OCI-LY3 (cell line): ENCODE measurements around the gene SSPN.

Experiments
- H2AFZ ChIP-seq: fragments of 200-600, 300-600 bp; shearing (Covaris generic); 2 replicates; pipeline ENCODE4 v1.6.0; 2014; ENCODE audit warnings: antibody characterized with exemption, low read depth, low read length
- H3K27ac ChIP-seq: fragments of 200-600, 300-600 bp; sonication (generic); 2 replicates; pipeline ENCODE4 v1.5.1; 2014; ENCODE audit warnings: mild to moderate bottlenecking, low read length, moderate library complexity, mixed read lengths
- H3K27me3 ChIP-seq: fragments of 200-600, 300-600 bp; sonication (generic); 2 replicates; pipeline ENCODE4 v1.6.1; 2014; ENCODE audit warnings: low read depth, low read length, mixed read lengths
- H3K36me3 ChIP-seq: fragments of 200-600, 300-600 bp; sonication (generic); replicated peaks from 2 replicates; pipeline ENCODE3; 2014; ENCODE audit warnings: low read depth, low read length, mixed read lengths
- H3K4me1 ChIP-seq: fragments of 300-600, 200-600 bp; sonication (generic); 2 replicates; pipeline ENCODE4 v1.6.1; 2014; ENCODE audit warnings: low read length, mixed read lengths
- H3K4me2 ChIP-seq: fragments of 200-600, 300-600 bp; sonication (generic); 2 replicates; pipeline ENCODE4 v1.6.1; 2014; ENCODE audit warnings: low read length, mixed read lengths
- H3K4me3 ChIP-seq: fragments of 300-600, 200-600 bp; sonication (generic); 2 replicates; pipeline ENCODE4 v1.5.1; 2014; ENCODE audit warnings: antibody characterized with exemption, mild to moderate bottlenecking, low read length, moderate library complexity
- H3K79me2 ChIP-seq: fragments of 300-600, 200-600 bp; shearing (Covaris generic); 2 replicates; pipeline ENCODE4 v1.6.1; 2014; ENCODE audit warnings: mild to moderate bottlenecking, low read length, mixed read lengths
- H3K9ac ChIP-seq: fragments of 300-600, 200-600 bp; shearing (Covaris generic); 2 replicates; pipeline ENCODE4 v1.6.0; 2014; ENCODE audit warnings: mild to moderate bottlenecking, low read length, moderate library complexity
- H3K9me3 ChIP-seq: fragments of 200-600, 300-600 bp; shearing (Covaris generic); 2 replicates; pipeline ENCODE4 v1.6.1; 2014; ENCODE audit warnings: low read length, mixed read lengths; ENCODE audit not compliant: insufficient read depth
- H4K20me1 ChIP-seq: fragments of 200-600, 300-600 bp; sonication (generic); 2 replicates; pipeline ENCODE4 v1.6.1; 2016; ENCODE audit warnings: low read length, mixed read lengths; ENCODE audit not compliant: insufficient read depth
- CTCF ChIP-seq: fragments of 200-600, 300-600 bp; sonication (generic); IDR thresholded peaks from 2 replicates; pipeline ENCODE4 v1.5.1; 2014; ENCODE audit warnings: antibody characterized with exemption, low read length, low read depth
- EZH2phosphoT487 ChIP-seq: fragments of 200-600 bp; shearing (Covaris generic); IDR thresholded peaks from 2 replicates; pipeline ENCODE4 v1.6.1; 2018; ENCODE audit warnings: antibody characterized with exemption, mixed run types, low read depth

SSPN gene

GRCh38 chr12:26238341-26239121, 43.2 kb downstream of the SSPN start:
- no peak overlapping the region for H3K27ac ChIP-seq
- H2AFZ ChIP-seq, result no peak overlapping the region
- no peaks in the 10 kb centered on the region for H3K9me3 ChIP-seq

GRCh38 chr12:26239122-26239851, 43.9 kb downstream of the SSPN start:
- Histone ChIP-seq H3K9ac (no peak overlapping the region), H3K9me3 (no peaks in the 10 kb centered on the region), H3K79me2 (no peaks in the 10 kb centered on the region), H3K36me3 (no peaks in the 10 kb centered on the region), H3K4me1 (no peaks in the 10 kb centered on the region), H4K20me1 (no peaks in the 10 kb centered on the region), H3K4me2 (no peak overlapping the region), H3K27ac (no peak overlapping the region), H3K27me3 (peaks cover 16% of the 10 kb centered on the region; the same call in 1 of the 2 replicates), H3K4me3 (no peak overlapping the region), H2AFZ (no peak overlapping the region)
- TF ChIP-seq CTCF (no peak), EZH2phosphoT487 (no peak)

More at GRCh38 chr12:26238341-26239121, 43.2 kb downstream of the SSPN start:
- TF ChIP-seq CTCF, result no peak
- no peak for TF ChIP-seq EZH2phosphoT487
- Histone ChIP-seq H3K36me3 (no peaks in the 10 kb centered on the region), H3K79me2 (no peaks in the 10 kb centered on the region), H4K20me1 (no peaks in the 10 kb centered on the region), H3K4me3 (no peak overlapping the region), H3K27me3 (peaks cover 18% of the 10 kb centered on the region; the same call in 1 of the 2 replicates), H3K9ac (no peak overlapping the region), H3K4me2 (no peak overlapping the region), H3K4me1 (no peaks in the 10 kb centered on the region)

GRCh38 chr12:26239852-26240815, 44.8 kb downstream of the SSPN start:
- no peak for TF ChIP-seq CTCF
- no peak for TF ChIP-seq EZH2phosphoT487
- no peak overlapping the region for H3K4me2 ChIP-seq
- no peaks in the 10 kb centered on the region for H3K79me2 ChIP-seq
- no peak overlapping the region for H3K9ac ChIP-seq
- no peaks in the 10 kb centered on the region for H4K20me1 ChIP-seq
- no peaks in the 10 kb centered on the region for H3K36me3 ChIP-seq
- 0 out of 2 replicates have a peak, but pooled peaks cover 13% of the 10 kb centered on the region for H3K27me3 ChIP-seq
- H2AFZ ChIP-seq, result no peak overlapping the region
- no peaks in the 10 kb centered on the region for H3K9me3 ChIP-seq
- no peak overlapping the region for H3K27ac ChIP-seq
- H3K4me3 ChIP-seq, result no peak overlapping the region
- peaks cover 3% of the 10 kb centered on the region; the same call in 1 of the 2 replicates for H3K4me1 ChIP-seq
